GM21381 (cell line): ENCODE data around the gene HNF4A.

ENCODE experiments used
- ATAC-seq: cut with Tn5 transposase; IDR thresholded peaks from one replicate; pipeline ENCODE4 v1.9.1; 2021; ENCODE audit warnings: mild to moderate bottlenecking, moderate library complexity; ENCODE audit not compliant: unreplicated experiment

HNF4A gene

DNA sequence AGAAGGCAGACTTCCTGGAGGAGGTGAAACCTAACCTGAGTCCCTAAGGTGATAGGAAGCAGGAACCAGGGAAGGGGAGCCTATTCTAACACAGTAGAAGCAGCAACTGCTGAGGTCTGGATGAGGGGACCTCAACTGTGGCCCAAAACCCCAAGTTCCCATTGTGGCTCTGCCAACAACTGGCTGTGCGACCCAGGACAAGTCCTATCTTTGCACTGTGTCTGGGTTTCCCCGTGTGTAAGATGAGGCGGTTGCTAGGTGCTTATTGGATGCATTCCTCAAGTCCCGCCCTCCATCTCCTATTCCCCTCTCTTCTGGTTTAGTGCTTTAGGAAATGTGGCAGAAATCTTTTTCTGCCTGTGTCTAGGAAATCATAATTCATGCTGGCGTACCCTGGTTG lies 68.0 kb downstream of the HNF4A start:
- no peak for ATAC-seq

DNA sequence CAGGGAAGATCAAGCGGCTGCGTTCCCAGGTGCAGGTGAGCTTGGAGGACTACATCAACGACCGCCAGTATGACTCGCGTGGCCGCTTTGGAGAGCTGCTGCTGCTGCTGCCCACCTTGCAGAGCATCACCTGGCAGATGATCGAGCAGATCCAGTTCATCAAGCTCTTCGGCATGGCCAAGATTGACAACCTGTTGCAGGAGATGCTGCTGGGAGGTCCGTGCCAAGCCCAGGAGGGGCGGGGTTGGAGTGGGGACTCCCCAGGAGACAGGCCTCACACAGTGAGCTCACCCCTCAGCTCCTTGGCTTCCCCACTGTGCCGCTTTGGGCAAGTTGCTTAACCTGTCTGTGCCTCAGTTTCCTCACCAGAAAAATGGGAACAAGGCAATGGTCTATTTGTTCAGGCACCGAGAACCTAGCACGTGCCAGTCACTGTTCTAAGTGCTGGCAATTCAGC lies 68.6 kb downstream of the HNF4A start:
- no peak for ATAC-seq

DNA sequence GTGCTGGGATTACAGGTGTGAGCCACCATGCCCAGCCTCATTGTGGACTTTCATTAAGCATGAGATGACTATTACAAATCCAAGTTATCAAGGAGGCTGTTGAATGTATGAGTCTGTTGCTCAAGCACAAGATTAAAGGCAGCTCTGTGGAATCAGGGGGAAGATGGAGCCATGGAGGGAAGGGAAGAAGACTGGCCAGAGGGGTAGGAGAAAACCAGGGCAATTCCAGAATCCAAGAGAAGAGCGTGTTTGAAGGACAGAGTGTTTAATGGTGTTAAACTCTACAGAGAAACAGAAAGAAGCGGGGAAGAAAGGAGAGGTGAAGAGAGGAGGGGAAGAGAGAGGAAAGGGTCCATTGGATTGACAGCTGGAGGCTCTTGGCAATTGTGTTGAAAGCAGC lies 70.4 kb downstream of the HNF4A start:
- no peak for ATAC-seq

DNA sequence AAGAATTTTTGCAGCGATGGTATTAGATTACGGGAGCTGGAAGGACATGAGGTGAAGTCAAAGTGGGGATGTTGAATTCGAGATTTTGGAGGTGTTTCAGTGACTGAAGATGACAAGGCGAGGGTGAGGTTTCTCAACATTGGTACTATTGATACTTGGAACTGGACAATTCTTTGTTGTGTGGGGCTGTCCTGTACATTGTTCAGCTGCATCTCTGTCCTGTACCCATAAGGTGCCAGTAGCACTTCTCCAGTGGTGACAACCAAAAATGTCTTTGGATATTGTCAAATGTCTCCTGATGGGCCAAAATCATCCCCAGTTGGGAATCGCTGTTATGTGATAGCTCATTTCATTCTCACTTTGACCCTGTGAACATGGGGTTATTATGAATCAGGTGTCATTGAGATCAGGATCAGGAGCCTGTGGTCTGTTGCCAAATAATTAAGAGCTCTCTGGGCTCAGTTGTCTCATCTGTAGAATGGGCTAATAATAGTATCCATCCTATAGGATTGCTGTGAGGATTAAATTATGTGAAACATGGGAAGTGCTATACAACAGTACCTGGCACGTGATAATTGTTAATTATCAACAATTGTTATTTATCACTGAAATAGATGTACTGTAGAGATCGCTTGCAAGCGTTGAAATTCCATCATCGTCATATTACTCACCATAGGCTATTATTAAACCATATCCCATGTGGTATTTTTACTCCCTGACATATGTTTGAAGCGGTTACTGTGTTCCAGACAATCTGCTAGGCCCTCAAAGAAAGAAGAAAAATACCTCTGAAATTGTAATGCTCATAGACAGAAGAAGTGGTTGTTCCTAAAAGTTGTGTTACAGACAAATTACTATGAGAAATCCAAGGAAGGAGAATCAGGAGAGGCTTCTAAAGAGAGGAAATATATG lies 71.6 kb downstream of the HNF4A start:
- ATAC-seq = no peak

DNA sequence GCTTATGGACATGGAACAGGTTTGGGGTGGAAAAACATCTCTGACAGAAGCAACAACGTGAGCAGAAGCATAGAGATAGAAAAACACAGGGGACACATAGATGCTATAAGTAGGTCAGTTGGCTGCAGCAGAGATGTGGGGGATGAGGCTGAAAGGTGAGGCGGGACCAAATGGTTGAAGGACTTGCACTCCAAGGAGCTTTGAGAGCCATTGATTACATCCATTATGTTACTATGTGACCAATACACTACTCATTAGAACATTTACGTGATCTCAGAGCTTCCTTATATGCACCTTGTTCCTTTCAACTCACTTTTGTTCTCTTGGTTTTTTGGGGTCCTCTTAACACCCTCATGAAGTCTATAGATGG lies 72.3 kb downstream of the HNF4A start:
- no peak for ATAC-seq

DNA sequence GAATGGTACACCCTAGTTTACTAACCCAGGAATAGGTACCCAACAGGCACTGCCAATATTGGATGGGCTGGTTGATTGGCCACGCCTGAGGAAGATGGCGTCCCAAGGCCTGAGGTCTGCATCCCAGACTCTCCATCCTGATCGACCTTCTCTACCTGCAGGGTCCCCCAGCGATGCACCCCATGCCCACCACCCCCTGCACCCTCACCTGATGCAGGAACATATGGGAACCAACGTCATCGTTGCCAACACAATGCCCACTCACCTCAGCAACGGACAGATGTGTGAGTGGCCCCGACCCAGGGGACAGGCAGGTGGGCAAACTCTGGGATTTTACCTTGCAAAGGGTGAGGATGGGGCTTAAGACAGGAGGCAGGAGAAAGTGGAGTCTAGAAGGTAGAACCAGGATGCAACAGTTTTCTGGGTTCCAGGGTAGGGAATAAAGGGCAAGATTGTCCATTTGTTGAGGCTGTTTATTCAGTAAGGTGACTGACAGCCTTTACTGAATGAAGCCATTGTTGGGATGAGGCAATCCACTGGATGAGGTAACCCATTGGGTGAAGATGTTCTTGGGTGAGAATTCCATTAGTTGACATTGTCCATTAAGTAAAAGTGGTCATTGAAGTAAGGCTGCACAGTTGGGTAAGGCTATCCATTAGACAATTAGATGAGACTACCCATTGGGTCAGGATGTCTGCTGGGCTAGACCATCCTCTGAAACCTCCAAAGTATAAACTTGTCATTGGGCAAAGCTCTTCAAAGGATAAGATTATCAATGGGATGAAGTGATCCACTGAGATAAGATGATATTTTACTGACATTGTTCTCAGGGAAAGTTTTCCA lies 72.9 kb downstream of the HNF4A start:
- ATAC-seq = no peak

DNA sequence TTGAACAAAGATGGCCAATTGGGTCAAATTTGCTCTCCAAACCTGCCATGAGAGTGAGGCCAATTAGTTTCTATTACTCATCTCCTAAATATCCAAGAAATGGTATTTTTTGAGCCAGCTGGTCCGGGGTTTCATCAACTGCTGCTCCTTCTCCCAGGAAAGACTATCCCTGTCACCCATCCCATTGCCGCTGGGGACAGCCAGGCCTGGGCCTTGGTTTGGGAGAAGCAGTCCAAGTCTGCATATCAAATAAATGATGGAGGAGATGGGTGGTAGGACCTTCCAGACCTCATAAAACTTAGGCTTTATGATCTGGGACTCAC lies 73.5 kb downstream of the HNF4A start:
- no peak for ATAC-seq

DNA sequence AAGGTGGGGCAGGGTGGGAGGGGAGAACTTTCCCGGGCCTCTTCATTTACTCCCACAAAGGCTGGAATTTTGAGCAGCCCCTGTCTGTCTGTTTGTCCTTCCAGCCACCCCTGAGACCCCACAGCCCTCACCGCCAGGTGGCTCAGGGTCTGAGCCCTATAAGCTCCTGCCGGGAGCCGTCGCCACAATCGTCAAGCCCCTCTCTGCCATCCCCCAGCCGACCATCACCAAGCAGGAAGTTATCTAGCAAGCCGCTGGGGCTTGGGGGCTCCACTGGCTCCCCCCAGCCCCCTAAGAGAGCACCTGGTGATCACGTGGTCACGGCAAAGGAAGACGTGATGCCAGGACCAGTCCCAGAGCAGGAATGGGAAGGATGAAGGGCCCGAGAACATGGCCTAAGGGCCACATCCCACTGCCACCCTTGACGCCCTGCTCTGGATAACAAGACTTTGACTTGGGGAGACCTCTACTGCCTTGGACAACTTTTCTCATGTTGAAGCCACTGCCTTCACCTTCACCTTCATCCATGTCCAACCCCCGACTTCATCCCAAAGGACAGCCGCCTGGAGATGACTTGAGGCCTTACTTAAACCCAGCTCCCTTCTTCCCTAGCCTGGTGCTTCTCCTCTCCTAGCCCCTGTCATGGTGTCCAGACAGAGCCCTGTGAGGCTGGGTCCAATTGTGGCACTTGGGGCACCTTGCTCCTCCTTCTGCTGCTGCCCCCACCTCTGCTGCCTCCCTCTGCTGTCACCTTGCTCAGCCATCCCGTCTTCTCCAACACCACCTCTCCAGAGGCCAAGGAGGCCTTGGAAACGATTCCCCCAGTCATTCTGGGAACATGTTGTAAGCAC lies 74.1 kb downstream of the HNF4A start:
- ATAC-seq = no peak

DNA sequence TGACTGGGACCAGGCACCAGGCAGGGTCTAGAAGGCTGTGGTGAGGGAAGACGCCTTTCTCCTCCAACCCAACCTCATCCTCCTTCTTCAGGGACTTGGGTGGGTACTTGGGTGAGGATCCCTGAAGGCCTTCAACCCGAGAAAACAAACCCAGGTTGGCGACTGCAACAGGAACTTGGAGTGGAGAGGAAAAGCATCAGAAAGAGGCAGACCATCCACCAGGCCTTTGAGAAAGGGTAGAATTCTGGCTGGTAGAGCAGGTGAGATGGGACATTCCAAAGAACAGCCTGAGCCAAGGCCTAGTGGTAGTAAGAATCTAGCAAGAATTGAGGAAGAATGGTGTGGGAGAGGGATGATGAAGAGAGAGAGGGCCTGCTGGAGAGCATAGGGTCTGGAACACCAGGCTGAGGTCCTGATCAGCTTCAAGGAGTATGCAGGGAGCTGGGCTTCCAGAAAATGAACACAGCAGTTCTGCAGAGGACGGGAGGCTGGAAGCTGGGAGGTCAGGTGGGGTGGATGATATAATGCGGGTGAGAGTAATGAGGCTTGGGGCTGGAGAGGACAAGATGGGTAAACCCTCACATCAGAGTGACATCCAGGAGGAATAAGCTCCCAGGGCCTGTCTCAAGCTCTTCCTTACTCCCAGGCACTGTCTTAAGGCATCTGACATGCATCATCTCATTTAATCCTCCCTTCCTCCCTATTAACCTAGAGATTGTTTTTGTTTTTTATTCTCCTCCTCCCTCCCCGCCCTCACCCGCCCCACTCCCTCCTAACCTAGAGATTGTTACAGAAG lies 75.0 kb downstream of the HNF4A start:
- no peak for ATAC-seq

DNA sequence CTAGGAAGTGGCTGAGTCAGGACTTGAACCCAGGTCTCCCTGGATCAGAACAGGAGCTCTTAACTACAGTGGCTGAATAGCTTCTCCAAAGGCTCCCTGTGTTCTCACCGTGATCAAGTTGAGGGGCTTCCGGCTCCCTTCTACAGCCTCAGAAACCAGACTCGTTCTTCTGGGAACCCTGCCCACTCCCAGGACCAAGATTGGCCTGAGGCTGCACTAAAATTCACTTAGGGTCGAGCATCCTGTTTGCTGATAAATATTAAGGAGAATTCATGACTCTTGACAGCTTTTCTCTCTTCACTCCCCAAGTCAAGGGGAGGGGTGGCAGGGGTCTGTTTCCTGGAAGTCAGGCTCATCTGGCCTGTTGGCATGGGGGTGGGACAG lies 75.6 kb downstream of the HNF4A start:
- no peak for ATAC-seq

DNA sequence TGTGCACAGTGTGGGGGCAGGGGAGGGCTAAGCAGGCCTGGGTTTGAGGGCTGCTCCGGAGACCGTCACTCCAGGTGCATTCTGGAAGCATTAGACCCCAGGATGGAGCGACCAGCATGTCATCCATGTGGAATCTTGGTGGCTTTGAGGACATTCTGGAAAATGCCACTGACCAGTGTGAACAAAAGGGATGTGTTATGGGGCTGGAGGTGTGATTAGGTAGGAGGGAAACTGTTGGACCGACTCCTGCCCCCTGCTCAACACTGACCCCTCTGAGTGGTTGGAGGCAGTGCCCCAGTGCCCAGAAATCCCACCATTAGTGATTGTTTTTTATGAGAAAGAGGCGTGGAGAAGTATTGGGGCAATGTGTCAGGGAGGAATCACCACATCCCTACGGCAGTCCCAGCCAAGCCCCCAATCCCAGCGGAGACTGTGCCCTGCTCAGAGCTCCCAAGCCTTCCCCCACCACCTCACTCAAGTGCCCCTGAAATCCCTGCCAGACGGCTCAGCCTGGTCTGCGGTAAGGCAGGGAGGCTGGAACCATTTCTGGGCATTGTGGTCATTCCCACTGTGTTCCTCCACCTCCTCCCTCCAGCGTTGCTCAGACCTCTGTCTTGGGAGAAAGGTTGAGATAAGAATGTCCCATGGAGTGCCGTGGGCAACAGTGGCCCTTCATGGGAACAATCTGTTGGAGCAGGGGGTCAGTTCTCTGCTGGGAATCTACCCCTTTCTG lies 76.2 kb downstream of the HNF4A start:
- ATAC-seq = no peak

DNA sequence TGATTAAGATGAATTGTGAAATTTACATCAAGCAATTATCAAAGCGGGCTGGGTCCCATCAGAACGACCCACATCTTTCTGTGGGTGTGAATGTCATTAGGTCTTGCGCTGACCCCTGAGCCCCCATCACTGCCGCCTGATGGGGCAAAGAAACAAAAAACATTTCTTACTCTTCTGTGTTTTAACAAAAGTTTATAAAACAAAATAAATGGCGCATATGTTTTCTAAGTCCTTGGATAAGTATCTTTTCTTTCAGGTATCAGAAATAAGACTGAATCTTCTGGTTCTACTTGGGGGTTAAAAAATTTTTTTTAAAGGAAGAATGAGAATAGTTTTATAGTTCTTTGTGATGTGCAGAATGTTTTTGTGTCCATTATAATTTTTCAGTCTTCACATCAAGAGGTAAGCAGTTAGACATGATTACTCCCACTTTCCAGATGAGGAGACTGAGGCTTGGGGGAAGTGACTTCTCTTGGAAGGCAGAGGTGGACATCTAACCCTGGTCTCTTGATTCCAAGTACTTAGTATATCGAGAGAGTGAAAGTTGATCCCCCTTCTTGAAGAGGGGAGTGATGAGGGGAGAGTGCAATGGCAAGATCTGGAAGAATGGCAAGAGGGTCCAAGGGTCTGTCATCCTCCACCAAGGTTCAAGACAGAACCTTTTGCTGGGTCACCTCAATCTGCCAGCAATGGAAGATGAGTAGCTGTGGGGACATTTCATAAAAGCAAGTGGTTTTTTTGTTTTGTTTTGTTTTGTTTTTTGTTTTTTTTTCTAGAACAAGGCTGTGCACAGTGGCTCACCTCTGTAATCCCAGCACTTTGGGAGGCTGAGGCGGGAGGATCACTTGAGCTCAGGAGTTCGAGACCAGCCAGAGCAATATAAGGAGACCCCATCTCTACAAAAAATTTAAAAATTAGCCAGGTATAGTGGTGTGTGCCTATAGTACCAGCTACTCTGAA lies 77.4 kb downstream of the HNF4A start:
- no peak for ATAC-seq

DNA sequence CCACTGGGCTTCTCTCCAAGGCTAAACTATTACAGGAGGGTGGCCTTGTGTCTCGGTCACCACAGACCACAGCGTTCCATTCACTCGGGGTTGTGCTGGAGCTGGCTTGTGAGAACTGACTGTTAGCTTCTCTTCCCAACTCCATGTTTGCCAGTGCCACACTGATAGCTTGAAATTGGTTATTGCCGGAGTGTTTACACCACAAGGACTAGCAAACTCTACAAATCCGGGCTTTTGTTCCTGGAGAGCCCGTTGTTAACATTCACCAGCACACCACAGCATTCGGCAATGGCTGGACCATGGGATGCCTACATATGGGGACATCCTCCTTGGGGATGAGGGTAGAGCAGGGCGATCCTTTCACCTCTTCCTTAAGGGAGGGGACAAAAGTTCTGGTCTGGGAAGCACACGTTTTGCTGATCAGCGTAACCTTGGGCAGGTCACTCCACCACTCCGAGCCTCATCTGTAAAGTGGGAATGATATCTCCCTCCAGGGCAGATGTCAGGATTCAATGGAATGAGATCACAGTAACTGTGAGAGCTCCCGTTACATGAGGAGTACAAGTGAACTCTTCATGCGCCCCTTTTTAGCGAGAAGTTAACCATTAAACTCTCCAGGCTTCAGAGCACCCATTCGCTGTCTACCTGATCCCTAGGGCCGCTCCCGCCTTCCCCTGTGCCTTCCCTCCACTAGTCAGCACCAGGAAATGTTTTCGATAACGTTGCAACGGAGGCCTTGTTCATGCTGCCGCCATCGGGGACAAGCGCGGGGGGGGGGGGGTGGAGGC lies 78.4 kb downstream of the HNF4A start:
- no peak for ATAC-seq

DNA sequence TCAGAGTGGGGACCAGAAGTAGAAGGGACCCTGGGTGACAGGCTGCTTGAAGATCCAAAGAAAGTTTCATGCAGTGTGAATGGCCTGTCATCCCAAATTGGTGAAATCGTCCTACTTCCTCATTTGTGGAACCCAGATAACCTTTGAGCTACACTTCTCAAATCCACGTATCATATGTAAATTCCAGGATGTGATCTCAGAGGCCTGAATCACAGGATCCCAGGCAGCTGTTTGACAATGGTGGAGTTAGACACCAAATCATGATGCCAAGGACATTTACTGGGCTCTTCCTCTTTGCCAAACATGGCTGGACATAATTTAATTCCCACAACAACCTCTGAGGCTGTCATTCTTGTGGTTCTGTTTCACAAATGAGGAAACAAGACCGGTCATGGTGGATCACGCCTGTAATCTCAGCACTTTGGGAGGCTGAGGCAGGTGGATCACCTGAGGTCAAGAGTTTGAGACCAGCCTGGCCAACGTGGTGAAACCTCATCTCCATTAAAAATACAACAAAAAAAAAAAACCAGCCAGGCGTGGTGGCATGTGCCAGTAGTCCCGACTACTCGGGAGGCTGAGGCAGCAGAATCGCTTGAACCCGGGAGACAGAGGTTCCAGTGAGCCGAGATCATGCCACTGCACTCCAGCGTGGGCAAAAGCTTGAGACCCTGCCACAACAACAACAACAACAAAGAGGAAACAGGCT lies 80.3 kb downstream of the HNF4A start:
- no peak for ATAC-seq

DNA sequence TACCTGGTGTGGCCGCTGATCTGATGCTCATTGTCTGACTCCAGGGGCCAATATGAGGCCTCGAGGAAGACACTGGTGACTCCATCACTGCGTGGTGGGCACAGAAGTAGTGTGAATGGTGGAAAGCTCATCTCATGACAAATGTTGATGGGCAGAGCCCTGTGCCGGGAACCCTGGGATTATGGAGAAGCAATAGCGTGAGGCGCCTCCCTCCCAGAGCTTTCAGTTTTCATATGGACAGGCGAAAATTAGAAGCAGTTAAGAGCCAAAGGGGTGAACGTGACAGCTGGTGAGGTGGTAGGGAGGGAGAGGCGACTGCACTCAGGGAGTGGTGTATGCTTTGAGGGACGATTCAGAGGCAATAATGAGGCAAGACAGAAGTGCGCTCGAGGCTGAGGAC lies 80.9 kb downstream of the HNF4A start:
- ATAC-seq = no peak

DNA sequence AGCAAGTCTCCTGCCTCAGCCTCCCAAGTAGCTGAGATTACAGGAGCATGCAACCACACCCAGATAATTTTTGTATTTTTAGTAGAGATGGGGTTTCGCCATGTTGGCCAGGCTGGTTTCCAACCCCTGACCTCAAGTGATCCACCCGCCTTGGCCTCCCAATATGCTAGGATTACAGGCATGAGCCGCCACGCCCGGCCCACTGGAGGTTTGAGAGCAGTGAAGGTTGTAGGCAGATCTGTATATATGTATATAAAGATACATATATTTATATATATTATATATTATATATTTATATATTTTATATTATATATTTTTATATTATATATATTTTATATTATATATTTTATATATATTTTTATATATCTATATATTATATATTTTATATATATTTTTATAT lies 82.0 kb downstream of the HNF4A start:
- ATAC-seq = no peak

DNA sequence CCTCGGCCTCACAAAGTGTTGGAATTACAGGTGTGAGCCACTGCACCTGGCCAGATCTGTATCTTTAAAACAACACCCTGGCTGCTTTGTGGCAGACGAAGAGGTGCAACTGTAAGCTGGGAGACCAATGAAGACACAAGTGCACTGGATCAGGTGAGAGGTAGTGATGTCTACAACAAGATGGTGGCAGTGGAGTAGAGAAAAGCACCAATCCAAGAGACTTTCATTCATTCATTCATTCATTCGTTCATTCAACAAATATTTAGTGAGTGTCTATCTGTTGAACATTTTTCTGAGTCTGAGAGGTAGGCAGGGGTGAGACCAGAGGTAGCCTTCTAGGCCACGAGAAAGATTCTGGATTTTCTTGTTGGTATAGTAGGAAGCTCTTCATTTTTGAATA lies 83.3 kb downstream of the HNF4A start:
- no peak for ATAC-seq
